Hepatocyte (in vitro differentiated cells): ENCODE measurements around the gene IRF2BPL. TPM values are rescaled to one million over a fixed set of nuclear protein-coding genes. Genes with fewer than 3 reads are reported as not detected.

Experiments used
- DNase-seq: peaks from one replicate; pipeline ENCODE4 v3.0.0-alpha.2; 2016; ENCODE audit warnings: low spot score
- H2AFZ ChIP-seq: fragments of 200-600 bp; sonication (generic); 2 replicates; pipeline ENCODE4 v1.6.0; 2016; ENCODE audit warnings: antibody characterized with exemption, mild to moderate bottlenecking
- H3K27ac ChIP-seq: fragments of 200-600 bp; sonication (generic); 2 replicates; pipeline ENCODE4 v1.5.1; 2016; ENCODE audit warnings: mild to moderate bottlenecking
- H3K27me3 ChIP-seq: fragments of 200-600 bp; sonication (generic); 2 replicates; pipeline ENCODE4 v1.6.1; 2016
- H3K36me3 ChIP-seq: fragments of 200-600 bp; sonication (generic); replicated peaks from 2 replicates; pipeline ENCODE4 v1.5.1; 2016; ENCODE audit warnings: low read depth; ENCODE audit not compliant: insufficient read depth
- H3K4me1 ChIP-seq: fragments of 200-600 bp; sonication (generic); 2 replicates; pipeline ENCODE4 v1.5.1; 2016; ENCODE audit warnings: mild to moderate bottlenecking, moderate library complexity; ENCODE audit not compliant: insufficient read depth
- H3K4me2 ChIP-seq: fragments of 200-600 bp; sonication (generic); 2 replicates; pipeline ENCODE4 v1.6.0; 2016
- H3K4me3 ChIP-seq: fragments of 200-600 bp; sonication (generic); 2 replicates; pipeline ENCODE4 v1.5.1; 2016; ENCODE audit warnings: mild to moderate bottlenecking
- H3K79me2 ChIP-seq: fragments of 200-600 bp; sonication (generic); 2 replicates; pipeline ENCODE4 v1.6.0; 2017; ENCODE audit warnings: mild to moderate bottlenecking
- H3K9me2 ChIP-seq: fragments of 200-600 bp; sonication (generic); replicated peaks from 2 replicates; pipeline ENCODE4 v1.6.0; 2017; ENCODE audit warnings: mild to moderate bottlenecking; ENCODE audit not compliant: insufficient read depth
- H3K9me3 ChIP-seq: fragments of 200-600 bp; sonication (generic); 2 replicates; pipeline ENCODE4 v1.5.1; 2016; ENCODE audit warnings: low read depth, mild to moderate bottlenecking
- H4K20me1 ChIP-seq: fragments of 200-600 bp; sonication (generic); 2 replicates; pipeline ENCODE4 v1.6.0; 2016; ENCODE audit warnings: mild to moderate bottlenecking; ENCODE audit not compliant: insufficient read depth, poor library complexity, severe bottlenecking
- CTCF ChIP-seq: fragments of 200-600 bp; sonication (generic); IDR thresholded peaks from 2 replicates; pipeline ENCODE4 v1.5.1; 2016; ENCODE audit warnings: antibody characterized with exemption, mild to moderate bottlenecking; ENCODE audit not compliant: poor library complexity
- EZH2 ChIP-seq: fragments of 200-600 bp; sonication (generic); IDR thresholded peaks from 2 replicates; pipeline ENCODE4 v1.6.1; 2016; ENCODE audit warnings: antibody characterized with exemption, mild to moderate bottlenecking, borderline replicate concordance
- EZH2phosphoT487 ChIP-seq: fragments of 200-600 bp; sonication (generic); IDR thresholded peaks from one replicate; pipeline ENCODE4 v1.6.1; 2018; ENCODE audit warnings: antibody characterized with exemption, mild to moderate bottlenecking, low read depth, moderate library complexity; ENCODE audit not compliant: unreplicated experiment, severe bottlenecking
- WGBS: methylation state at CpG from one replicate; pipeline ENCODE4 v1.1.6; 2016; ENCODE audit warnings: low lambda C conversion rate; ENCODE audit errors: missing lambda C conversion rate; 5-methylcytosine and 5-hydroxymethylcytosine counted together
- polyA plus RNA-seq: library from polyadenylated mRNA; unstranded; fragments of >200 nt; fragmentation: Nextera tagmentation; extraction: Ambion mirVana; gene quantifications from 2 replicates; pipeline ENCODE4 v1.2.1, GENCODE V29; 2016
- total RNA-seq: library from RNA; depleted of rRNA; stranded (reverse); fragments of >200 nt; gene quantifications from 2 replicates; pipeline ENCODE4 v1.2.3, GENCODE V29; 2014

Gene IRF2BPL
- total and polyA plus RNA-seq, 2 experiments from 2014 or later = 34.5 to 52.1 TPM

GRCh38 chr14:77061630-77062257, 33.2 kb upstream of the IRF2BPL start:
- Histone ChIP-seq H3K27ac (no peak overlapping the region), H3K4me3 (no peak overlapping the region), H3K4me2 (no peak overlapping the region), H3K4me1 (no peaks in the 10 kb centered on the region), H3K36me3 (no peaks in the 10 kb centered on the region), H4K20me1 (no peaks in the 10 kb centered on the region), H3K79me2 (no peaks in the 10 kb centered on the region), H2AFZ (no peak overlapping the region), H3K27me3 (no peaks in the 10 kb centered on the region), H3K9me3 (no peaks in the 10 kb centered on the region), H3K9me2 (no peaks in the 10 kb centered on the region)
- no peak for DNase-seq
- TF ChIP-seq CTCF (no peak), EZH2 (no peak)
- WGBS = 93% methylated on average over 11 of the region's 12 CpGs

- no peak overlapping the region for H3K27ac ChIP-seq
- H2AFZ ChIP-seq = no peak overlapping the region
Observed at GRCh38 chr14:77059276-77059915, 30.9 kb upstream of the IRF2BPL start.

GRCh38 chr14:77058785-77059184, 30.3 kb upstream of the IRF2BPL start:
- Histone ChIP-seq H3K4me3 (no peak overlapping the region), H3K79me2 (no peaks in the 10 kb centered on the region), H3K4me1 (no peaks in the 10 kb centered on the region), H3K4me2 (no peak overlapping the region), H2AFZ (no peak overlapping the region), H3K9me3 (no peaks in the 10 kb centered on the region), H3K36me3 (no peaks in the 10 kb centered on the region), H4K20me1 (no peaks in the 10 kb centered on the region), H3K27ac (no peak overlapping the region), H3K9me2 (no peaks in the 10 kb centered on the region), H3K27me3 (no peaks in the 10 kb centered on the region)
- 89% methylated on average over 9 of the region's 9 CpGs for WGBS
- no peak for DNase-seq
- no peak for TF ChIP-seq EZH2
- no peak for TF ChIP-seq CTCF
- no peak for TF ChIP-seq EZH2phosphoT487

More at GRCh38 chr14:77059276-77059915, 30.9 kb upstream of the IRF2BPL start:
- H3K27me3 ChIP-seq = no peaks in the 10 kb centered on the region
- H3K4me3 ChIP-seq = no peak overlapping the region
- H3K9me2 ChIP-seq = no peaks in the 10 kb centered on the region
- no peaks in the 10 kb centered on the region for H4K20me1 ChIP-seq
- no peaks in the 10 kb centered on the region for H3K36me3 ChIP-seq
- H3K4me1 ChIP-seq = no peaks in the 10 kb centered on the region
- peak; percentile 60 for DNase-seq
- no peaks in the 10 kb centered on the region for H3K9me3 ChIP-seq
- H3K79me2 ChIP-seq = no peaks in the 10 kb centered on the region
- 43% methylated on average over 12 of the region's 12 CpGs for WGBS
- H3K4me2 ChIP-seq = no peak overlapping the region
- no peak for TF ChIP-seq EZH2
- TF ChIP-seq CTCF = peak; percentile 20
